Heart left ventricle (tissue), 16 donors: ENCODE measurements around the gene EPS8. TPM values are rescaled to one million over a fixed set of nuclear protein-coding genes. Genes with fewer than 3 reads are reported as not detected.
"Not testable (repeated sequence)": the region's sequence is repeated elsewhere in the genome, so short reads cannot be mapped to it uniquely, and the experiment has no call there.

ENCODE experiments used
- ATAC-seq, 4 donors: fragments of 200-7000 bp; cut with Tn5 transposase; one replicate each; pipeline ENCODE4 v1.9.1; 2020 to 2022; ENCODE audit warnings: moderate library complexity in 4 of 4, mild to moderate bottlenecking in 3 of 4, moderate number of reproducible peaks in 1 of 4
- DNase-seq, 5 donors: peaks; one replicate each; pipeline ENCODE4 v3.0.0-alpha.2; 2020
- H3K27ac ChIP-seq, 12 donors: fragments of 200-600 bp; sonication (generic) in 4 of 12; one replicate each; pipeline versions ENCODE4 v1.5.0 to v1.8.0; 2016 to 2022; ENCODE audit warnings: mild to moderate bottlenecking in 2 of 12
- H3K27me3 ChIP-seq, 9 donors: fragments of 200-600 bp; sonication (generic) in 2 of 9; one replicate each; pipeline versions ENCODE4 v1.5.1 to v1.8.0; 2016 to 2022; ENCODE audit warnings: mild to moderate bottlenecking in 3 of 9
- H3K36me3 ChIP-seq, 9 donors: fragments of 200-600 bp; sonication (generic) in 2 of 9; one replicate each; pipeline versions ENCODE4 v1.5.0 to v1.8.0; 2018 to 2022; ENCODE audit warnings: mild to moderate bottlenecking in 2 of 9
- H3K4me1 ChIP-seq, 12 donors: fragments of 200-600 bp; sonication (generic) in 4 of 12; one replicate each; pipeline versions ENCODE4 v1.5.0 to v1.8.0; 2016 to 2022; ENCODE audit warnings: mild to moderate bottlenecking in 3 of 12
- H3K4me3 ChIP-seq, 12 donors: fragments of 200-600 bp; sonication (generic) in 4 of 12; one replicate each; pipeline versions ENCODE4 v1.5.0 to v1.8.0; 2017 to 2022; ENCODE audit warnings: mild to moderate bottlenecking in 9 of 12, moderate library complexity in 4 of 12
- H3K9me3 ChIP-seq, 12 donors: fragments of 200-600 bp; sonication (generic) in 4 of 12; one replicate each; pipeline versions ENCODE4 v1.5.0 to v1.8.0; 2016 to 2022; ENCODE audit warnings: mild to moderate bottlenecking in 1 of 12
- CTCF ChIP-seq, 12 donors: fragments of 200-600 bp; sonication (generic) in 4 of 12; IDR thresholded peaks; one replicate each; pipeline versions ENCODE4 v1.5.0 to v1.8.0; 2018 to 2022; ENCODE audit warnings: antibody characterized with exemption in 12 of 12, mild to moderate bottlenecking in 5 of 12
- POLR2A ChIP-seq, 2 donors: fragments of 450-650 bp; IDR thresholded peaks; one replicate each; pipeline ENCODE4 v1.6.1; 2017; ENCODE audit warnings: antibody characterized with exemption in 2 of 2, mild to moderate bottlenecking in 2 of 2, moderate library complexity in 2 of 2
- WGBS, 4 donors: extraction: QIAGEN DNeasy Blood & Tissue Kit in 2 of 4; methylation state at CpG; one replicate each; pipeline versions ENCODE4 v1.1.5 to v1.1.7; 2013 to 2018; 5-methylcytosine and 5-hydroxymethylcytosine counted together
- intact Hi-C, 10 donors: fragments of 100-400 bp; cut with DNase I; formaldehyde crosslinking; loops; one replicate each; pipeline versions ENCODE4 v1.11.1 to v1.14.2; 2022
- polyA plus RNA-seq, 2 donors: library from polyadenylated mRNA; stranded (reverse); fragments of 200-250 nt; gene quantifications; one replicate each; pipeline ENCODE4 v1.2.3, GENCODE V29; 2013
- total RNA-seq, 9 donors: library from RNA; depleted of rRNA in 2 of 9; stranded (reverse); fragments of >200 nt in 2 of 9; fragmentation: NEBNext Ultra II Directional in 3 of 9; extraction: Animal tissue kit (Norgen Biotek cat#: 25700) in 3 of 9; gene quantifications; one replicate each; pipeline versions ENCODE4 v1.1.0 to v1.2.4, GENCODE V29; 2016 to 2023
- donor health status: ischemic (EF 13 %, LVEDD 7.1; RV severe dilation, severe dysfunction).
- donor health status: healthy with polysubstance abuse.
- donor health status: DM: no; HTN: yes; CAD: no.
- donor health status: DM: no; HTN: no; CAD: no.
- donor health status: ischemic (EF 25% LVEDD 6.9; RV normal size, moderate dysfunction).
- donor health status: ischemic (EF 25% LVEDD 5.7; RV mildly dilated, moderate dysfunction).
- donor health status: healthy.
- donor health status: DM: yes; HTN: yes; CAD: no.
- donor health status: ischemic (EF 35%, LVEDD 5.7; RV mildly dilated, moderate dysfunction).
- donor health status: nonischemic (EF 11% LVEDD 7.7; RV severe dilation, severe dysfunction).
- donor health status: DM: yes; HTN: yes; CAD: no.
- donor health status: PGD.
- donor health status: ischemic (EF 29% LVEDD 5.4; RV normal size, mild dysfunction).
- donor health status: nonischemic (EF 23%, LVEDD 6.1; RV moderate dilation, normal function).

EPS8 gene
- total and polyA plus RNA-seq, 11 donors, result 11.7 to 56.0 (median 20.9) TPM

- Histone ChIP-seq H3K4me1 (peaks cover 0 to 67% (median 4%) of the 10 kb centered on the region in 12 donors), H3K9me3 (no peaks in the 10 kb centered on the region), H3K36me3 (no peaks in the 10 kb centered on the region), H3K4me3 (no peak overlapping the region), H3K27ac (peak overlapping the region in 5 of 12 donors; percentile 3 to 53 (median 30)), H3K27me3 (no peaks in the 10 kb centered on the region)
- ATAC-seq, result no peak
- DNase-seq, result no peak
- intact Hi-C loops, result loop anchor here in 3 of 10 donors (5.0 kb wide), 3 partner anchors 87 to 178 kb away; no protein-coding TSS in a partner anchor
- WGBS, 4 donors, result 80 to 86% (median 84%) methylated on average over 3 of the region's 3 CpGs
- TF ChIP-seq CTCF (IDR thresholded peaks at IDR 0.05) (no peak), POLR2A (IDR thresholded peaks at IDR 0.05) (no peak)
Observed at GRCh38 chr12:15770021-15770420, 19.2 kb downstream of the EPS8 start.

GRCh38 chr12:15769586-15769985, 19.6 kb downstream of the EPS8 start:
- no peak for TF ChIP-seq POLR2A (IDR thresholded peaks at IDR 0.05)
- TF ChIP-seq CTCF (IDR thresholded peaks at IDR 0.05), result no peak
- no peaks in the 10 kb centered on the region for H3K27me3 ChIP-seq
- 70 to 78% (median 71%) methylated on average over 3 of the region's 3 CpGs for WGBS, 4 donors
- intact Hi-C loops, result loop anchor here in 1 of 10 donors (5.0 kb wide), 1 partner anchor 67 kb away; no protein-coding TSS in a partner anchor
- H3K9me3 ChIP-seq, result no peaks in the 10 kb centered on the region
- no peak overlapping the region for H3K4me3 ChIP-seq
- no peak for ATAC-seq
- no peaks in the 10 kb centered on the region for H3K36me3 ChIP-seq
- peaks cover 0 to 64% (median 4%) of the 10 kb centered on the region in 12 donors for H3K4me1 ChIP-seq
- peak overlapping the region in 5 of 12 donors; percentile 3 to 53 (median 30) for H3K27ac ChIP-seq
- DNase-seq, result no peak

GRCh38 chr12:15767301-15767700, 21.9 kb downstream of the EPS8 start:
- ATAC-seq (no peak), DNase-seq (no peak)
- peaks cover 0 to 77% (median 4%) of the 10 kb centered on the region in 12 donors for H3K4me1 ChIP-seq
- H3K36me3 ChIP-seq, result no peaks in the 10 kb centered on the region
- peaks cover 0 to under 1% (median 0%) of the 10 kb centered on the region in 12 donors for H3K9me3 ChIP-seq
- 52 to 73% (median 65%) methylated on average over 2 of the region's 2 CpGs for WGBS, 4 donors
- peak overlapping the region in 2 of 12 donors; percentile 11 to 12 for H3K27ac ChIP-seq
- no peak overlapping the region for H3K4me3 ChIP-seq
- no peaks in the 10 kb centered on the region for H3K27me3 ChIP-seq
- intact Hi-C loops, result loop anchor here in 1 of 10 donors (5.0 kb wide), 1 partner anchor 65 kb away; no protein-coding TSS in a partner anchor
- TF ChIP-seq POLR2A (IDR thresholded peaks at IDR 0.05) (no peak), CTCF (IDR thresholded peaks at IDR 0.05) (no peak)

- H3K27me3 ChIP-seq, result no peaks in the 10 kb centered on the region
Observed at GRCh38 chr12:15763328-15763727, 25.9 kb downstream of the EPS8 start.

GRCh38 chr12:15762162-15762561, 27.0 kb downstream of the EPS8 start:
- 93 to 97% (median 95%) methylated on average over 7 of the region's 7 CpGs for WGBS, 4 donors
- intact Hi-C loops, H3K27me3 ChIP-seq, DNase-seq, H3K36me3 ChIP-seq, ATAC-seq, H3K4me3 ChIP-seq, H3K27ac ChIP-seq: not testable (repeated sequence)
- H3K9me3 ChIP-seq, result peaks cover 0 to 15% (median 0%) of the 10 kb centered on the region in 12 donors
- peaks cover 0 to 28% (median 0%) of the 10 kb centered on the region in 12 donors for H3K4me1 ChIP-seq

More at GRCh38 chr12:15763328-15763727, 25.9 kb downstream of the EPS8 start:
- TF ChIP-seq POLR2A (IDR thresholded peaks at IDR 0.05) (no peak), CTCF (IDR thresholded peaks at IDR 0.05) (no peak)
- 79 to 93% (median 88%) methylated on average over 1 of the region's 1 CpG for WGBS, 4 donors
- H3K4me3 ChIP-seq, result no peak overlapping the region
- H3K27ac ChIP-seq, result no peak overlapping the region
- intact Hi-C loops, result no loop called here
- peaks cover 0 to 40% (median 2%) of the 10 kb centered on the region in 12 donors for H3K4me1 ChIP-seq
- DNase-seq, result no peak
- no peaks in the 10 kb centered on the region for H3K36me3 ChIP-seq
- ATAC-seq, result no peak
- H3K9me3 ChIP-seq, result peaks cover 0 to 15% (median 0%) of the 10 kb centered on the region in 12 donors
